Stimulated activated CD8-positive, alpha-beta memory T cell treated with anti-CD3 and anti-CD28 coated beads, Interleukin-12 subunit alpha, Interleukin-12 subunit beta, amount 100 ng/mL, for 1 hour (primary cell): ENCODE measurements around the gene ZNF184.

ENCODE experiments used
- DNase-seq: peaks from one replicate; pipeline ENCODE4 v3.0.0-alpha.2; 2020; ENCODE audit warnings: low read depth

Gene ZNF184

DNA sequence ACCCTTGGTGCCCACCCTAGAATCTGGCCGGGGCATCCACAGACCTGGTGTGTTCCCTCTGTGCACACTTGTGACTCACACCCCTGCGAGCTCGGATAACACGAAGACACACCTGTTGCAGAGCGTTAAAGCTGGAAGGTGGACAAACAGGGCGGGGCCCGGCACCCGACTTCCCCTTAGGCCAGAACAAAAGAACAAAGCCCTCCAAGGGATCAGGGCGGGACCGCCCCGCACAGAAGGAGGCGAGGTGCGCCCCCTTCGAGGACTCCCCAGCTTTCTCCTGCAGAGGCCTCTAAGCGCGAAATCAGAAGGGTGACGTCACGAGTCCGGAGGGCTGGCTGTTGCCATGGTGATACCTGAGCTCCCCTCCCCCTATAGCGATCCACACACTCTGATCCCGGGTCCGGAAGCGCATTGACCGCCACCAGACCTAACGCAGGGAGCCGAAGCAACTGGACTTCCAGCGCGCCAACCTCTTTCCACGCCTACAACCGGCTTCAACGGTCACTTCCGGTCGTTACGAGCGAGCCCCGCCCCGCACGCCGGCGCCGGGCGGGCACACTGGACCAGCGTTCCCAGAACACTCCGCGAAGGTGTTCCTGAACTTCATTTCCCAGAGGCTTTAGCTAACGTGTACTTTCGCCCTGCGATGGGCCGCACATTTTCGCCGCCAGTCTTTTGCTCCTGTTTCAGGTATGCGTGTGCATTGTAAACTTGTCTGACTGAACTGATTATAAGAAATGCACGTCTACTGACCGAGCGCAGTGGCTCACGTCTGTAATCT, at the start of gene ZNF184:
TSS of gene ZNF184 (minus strand) at position 489 of the 784 bp plus-strand sequence. CDS start 811 bp downstream, outside the sequence.
- DNase-seq: peak; percentile 75

DNA sequence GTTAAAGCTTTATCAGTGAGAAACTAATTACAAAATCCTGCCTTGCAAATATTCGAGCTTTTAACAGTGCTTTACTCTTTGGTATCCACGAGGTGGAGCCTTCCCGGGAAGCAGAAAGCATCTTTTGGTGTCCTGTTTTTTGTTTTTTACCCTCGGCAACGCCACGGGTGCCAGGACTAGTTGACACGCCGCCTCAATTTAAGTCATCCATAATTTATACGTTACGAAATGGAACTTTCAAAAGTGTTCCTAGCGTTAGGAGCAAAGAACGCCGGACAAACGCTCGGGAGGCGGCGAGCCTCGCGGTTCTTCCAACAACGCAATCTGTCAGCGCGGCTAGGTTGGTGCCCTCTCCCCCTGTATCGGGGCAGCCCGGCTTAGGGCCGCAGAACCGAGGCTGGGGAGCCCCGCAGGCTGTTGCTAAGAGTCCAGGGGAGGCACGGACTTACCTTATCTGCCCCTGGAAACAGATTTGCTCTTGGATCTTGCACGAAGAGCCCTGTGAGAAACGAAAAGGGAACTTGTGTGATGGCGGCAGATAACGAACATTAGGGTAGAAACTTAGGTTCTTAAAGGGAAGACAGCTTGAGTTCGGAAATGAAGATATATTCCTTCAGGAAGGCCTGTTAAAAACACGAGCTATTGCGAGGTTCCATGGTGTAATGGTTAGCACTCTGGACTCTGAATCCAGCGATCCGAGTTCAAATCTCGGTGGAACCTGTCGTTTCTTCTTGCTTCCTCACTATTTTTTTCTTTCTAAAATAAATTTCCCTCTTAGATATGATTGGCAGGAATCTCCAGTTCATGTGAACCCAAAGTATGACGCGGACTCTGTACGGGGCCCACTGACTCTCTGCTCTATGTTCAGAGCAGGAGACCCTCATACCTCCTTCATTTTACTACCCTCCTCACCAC, 46.2 kb upstream of the ZNF184 start:
- DNase-seq: no peak

DNA sequence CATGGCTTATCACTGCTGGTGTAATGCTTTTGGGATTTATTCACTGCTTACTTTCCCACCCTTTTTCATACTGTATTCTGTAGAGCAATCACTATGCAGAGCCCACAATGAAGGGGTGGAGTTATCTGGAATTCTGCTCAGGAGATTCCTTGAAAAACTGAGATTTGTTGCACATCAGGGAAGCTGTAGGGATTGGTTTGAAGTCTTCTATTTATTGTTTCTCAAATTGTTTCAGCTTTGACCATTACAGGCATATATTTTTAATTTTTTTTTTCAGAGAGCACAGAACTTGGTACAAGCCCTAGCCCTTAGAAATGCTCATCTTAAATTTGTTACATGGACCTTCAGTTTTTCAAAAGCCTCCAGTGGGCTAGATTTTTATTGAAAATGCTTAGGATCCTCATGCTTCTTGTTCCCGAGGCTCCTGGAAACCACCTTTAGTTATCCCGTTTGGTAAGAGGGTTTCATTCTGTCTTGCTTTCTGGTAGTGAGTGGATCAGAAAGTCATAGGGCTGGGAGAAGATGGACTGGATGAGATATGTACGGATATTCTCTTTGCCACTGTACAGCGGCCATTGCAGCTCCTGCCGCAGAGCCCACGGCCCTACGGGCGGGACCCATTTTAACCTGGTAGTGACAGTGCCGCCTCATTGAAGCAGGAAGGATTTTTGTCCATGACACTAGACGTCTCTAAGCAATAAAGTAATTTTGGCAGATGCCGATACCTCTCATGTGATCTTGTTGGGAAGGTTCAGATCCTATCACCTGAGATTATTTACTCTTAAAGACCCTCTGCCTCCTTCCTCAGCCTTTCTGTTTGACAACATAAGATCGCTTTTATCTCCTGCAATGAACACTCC, 45.3 kb upstream of the ZNF184 start:
- no peak for DNase-seq

DNA sequence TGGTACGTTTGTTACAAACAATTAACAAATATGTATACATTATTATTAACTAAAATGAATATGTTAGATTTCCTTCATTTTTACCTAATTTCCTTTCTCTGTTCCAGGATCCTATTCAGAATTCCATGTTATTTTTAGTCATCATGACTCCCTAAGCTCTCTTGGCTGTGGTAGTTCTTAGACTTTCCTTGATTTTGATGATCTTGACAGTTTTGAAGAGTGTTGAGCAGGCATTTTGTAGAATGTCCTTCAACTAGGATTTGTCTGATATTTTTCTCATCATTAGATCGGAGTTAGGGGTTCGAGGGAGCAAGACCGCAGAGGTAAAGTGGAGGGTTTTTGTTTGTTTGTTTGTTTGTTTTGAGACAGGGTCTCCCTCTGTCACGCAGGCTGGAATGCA, 44.3 kb upstream of the ZNF184 start:
- no peak for DNase-seq

DNA sequence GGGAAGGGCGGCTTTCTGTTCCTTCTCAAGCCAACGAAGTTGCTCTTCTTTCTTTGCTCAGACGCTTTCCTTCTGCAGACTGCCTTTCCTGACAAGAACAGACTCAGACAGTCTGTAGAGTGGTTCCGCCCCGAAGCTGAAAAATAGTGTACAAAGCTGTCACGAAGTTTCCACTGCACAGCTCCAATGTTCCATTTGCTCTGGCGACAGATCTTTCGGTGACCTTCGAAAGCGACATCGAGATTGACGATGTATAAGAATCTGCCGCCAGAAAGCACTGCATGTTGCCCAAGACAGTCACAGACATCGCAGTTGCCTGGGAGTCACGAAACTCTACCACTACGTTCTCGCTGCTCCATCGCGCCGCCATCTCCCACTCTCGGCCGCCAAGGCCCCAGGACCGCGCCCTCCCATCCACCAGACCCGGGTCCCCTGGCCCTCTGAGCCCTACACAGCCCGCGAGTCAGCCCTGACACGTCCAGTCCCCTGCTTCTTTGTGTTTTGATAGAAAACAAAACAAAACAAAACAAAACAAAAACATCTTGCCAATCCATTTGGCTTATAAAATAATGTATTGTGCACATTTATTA, 42.1 kb upstream of the ZNF184 start:
- no peak for DNase-seq

DNA sequence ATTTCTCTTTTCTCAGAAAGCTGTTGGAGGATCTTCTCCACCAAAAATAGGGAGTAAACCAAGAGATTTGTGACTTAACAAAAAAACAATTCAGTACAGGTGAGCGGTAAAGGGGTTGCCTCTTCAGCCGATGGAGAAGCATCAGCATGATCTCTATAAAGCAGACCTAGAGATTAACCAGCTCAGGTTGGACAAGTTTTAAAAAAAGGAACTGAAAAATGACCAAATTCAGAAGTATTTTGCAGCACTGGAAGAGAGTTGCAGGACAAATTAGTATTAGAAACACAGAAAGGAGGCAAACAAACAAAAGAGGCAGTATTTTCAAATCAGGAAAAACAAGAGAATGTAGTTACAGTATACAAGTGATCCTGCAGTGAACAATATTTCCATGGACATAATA, 39.6 kb upstream of the ZNF184 start:
- DNase-seq: no peak

DNA sequence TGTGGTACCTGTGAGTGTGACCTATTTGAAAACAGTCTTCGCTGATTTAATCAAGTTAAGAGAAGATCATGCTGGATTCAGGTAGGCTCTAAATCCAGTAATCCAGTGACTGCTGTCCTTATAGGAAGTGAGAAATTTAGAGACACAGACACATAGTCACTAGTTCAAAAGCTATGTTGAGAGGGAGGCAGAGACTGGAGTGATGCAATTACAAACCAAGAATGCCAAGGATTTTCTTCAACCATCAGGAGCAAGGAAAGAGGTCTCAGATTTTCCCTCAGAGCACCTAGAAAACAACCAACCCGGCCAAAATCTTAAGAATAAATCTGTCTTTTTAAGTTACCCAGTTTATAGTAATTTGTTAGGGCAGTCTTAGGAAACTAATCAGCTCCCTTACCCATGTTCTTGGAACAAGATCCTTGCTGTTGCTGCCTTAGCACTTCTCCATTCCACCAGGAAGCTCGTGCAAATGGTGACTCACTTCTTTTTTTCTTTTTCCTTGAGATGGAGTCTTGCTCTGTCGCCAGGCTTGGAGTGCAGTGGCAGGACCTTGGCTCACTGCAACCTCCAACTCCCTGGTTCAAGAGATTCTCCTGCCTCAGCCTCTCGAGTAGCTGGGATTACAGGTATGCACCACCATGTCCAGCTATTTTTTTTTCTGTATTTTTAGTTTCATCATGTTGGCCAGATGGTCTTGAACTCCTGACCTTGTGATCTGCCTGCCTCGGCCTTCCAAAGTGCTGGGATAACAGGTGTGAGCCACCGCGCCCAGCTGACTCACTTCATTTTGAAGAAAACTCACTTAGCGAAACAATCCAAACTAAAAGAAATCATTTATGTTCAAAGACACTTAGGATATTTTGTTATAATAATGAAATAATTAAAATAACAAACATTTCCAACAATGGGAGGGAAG, 34.4 kb upstream of the ZNF184 start:
- no peak for DNase-seq

DNA sequence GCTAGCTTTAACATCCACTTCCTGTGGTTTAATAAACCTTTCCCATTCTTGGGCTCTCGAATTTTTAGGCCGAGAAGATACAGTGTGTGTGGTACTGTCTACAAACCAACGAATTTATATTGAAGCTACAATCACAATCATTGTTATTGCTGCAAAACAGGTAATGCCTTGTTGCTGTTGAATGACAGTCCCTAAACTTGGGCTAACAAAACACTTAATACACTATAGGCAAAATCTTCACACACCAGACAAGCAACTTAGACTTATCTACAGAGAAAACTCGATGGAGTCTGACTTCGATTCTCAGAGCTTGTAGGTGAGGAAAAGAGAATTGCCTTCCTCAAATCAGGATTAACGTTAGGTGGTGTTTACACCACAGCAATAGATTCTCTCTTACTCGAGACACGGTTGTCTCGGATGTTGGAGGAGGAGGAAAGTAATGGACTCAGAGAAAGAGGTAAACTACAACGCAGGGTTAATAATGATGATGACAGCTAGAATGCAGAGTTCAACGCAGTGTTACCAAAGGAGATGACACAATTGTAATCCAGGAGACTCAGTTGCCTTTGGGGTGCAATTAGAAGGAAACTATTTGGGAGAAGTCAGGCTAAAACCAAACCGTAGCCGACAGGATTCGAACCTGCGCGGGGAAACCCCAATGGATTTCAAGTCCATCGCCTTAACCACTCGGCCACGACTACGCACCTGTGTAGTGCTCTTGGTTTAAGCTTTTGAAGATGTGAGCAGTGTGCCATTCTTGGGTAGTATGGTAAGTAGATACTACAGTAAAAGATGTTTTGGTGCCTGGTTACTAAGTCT, 32.5 kb upstream of the ZNF184 start:
- no peak for DNase-seq

DNA sequence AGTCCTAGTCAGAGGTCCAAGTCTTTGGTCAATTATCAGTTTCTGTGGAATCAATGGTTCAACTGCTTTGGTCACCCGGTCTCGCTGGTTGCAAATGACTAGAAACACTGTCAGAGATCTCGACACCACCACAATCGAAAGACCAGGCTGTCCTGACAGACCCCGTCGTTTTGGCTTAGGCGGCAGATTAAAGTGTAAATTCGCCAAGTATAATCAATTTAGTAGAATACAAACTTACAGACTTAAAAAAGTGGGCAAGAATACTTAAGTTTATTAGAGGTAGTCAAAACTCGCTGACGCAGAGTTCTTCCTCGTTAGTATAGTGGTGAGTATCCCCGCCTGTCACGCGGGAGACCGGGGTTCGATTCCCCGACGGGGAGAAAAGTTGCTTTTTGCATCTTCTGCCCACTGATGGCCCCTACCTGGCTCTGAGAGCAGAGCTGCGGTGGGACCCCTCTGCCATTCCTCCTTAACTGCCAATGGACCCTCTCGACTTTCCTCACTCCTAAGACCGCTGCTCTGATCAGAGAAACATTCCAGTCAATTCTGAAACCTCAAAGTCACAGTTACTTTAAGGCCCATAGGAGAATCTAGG, 30.6 kb upstream of the ZNF184 start:
- peak; percentile 65 for DNase-seq

DNA sequence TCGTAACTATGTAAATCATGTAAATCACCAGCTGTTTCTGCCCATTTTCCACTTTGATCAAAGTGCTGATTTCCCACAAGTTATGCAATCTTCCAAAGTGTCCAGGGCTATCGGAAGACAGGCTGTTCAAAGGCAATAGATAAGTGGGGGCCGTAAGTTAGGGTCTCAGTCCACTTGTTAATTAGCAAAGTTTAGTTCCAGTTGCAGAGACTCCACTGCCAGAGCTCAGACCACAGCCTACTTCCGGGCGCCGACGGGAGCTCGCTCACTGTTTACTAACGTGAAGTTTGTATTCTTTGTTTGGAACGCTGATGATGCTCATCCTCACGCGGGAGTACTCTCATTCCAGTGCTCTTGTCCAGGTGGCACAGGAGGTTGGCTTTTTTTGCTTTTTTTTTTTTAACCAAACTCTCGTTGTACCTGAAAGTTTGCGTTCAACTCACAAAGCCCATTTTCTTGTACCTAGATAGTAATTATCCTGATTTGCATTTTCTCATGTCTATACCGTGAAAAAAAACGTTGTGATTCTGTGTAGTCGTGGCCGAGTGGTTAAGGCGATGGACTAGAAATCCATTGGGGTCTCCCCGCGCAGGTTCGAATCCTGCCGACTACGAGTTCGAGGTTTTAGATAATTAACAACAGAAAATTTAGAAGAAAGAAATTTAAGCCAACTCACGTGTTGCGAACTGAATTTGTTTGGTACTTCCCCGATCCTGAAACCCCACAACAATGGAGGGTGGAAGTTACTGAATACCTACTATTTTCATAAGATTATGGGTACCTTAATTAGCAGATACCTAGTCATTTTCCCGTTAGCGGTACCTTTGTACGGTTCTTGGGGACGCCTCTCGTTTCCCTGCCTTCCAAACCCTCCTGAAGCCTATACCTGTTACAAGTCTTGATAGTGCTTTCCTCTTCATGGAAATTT, 29.9 kb upstream of the ZNF184 start:
- peak; percentile 30 for DNase-seq

DNA sequence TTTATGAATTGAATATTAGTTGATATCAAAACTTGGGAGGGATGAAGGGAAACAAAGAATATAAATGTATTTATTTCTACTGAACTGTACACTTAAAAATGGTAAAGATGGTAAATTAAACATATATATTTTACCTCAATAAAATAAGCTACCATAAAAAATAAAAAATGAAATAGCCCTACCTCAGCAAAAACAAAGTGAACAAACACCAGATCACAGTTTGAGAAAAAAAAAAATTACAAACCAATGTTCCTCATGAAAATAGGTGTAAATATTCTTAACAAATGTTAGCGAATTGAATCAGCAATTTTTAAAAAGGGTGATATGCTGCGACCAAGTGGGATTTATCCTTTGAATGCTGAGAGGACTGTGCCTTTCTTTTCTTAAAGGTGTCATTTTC, 28.3 kb upstream of the ZNF184 start:
- DNase-seq: no peak

DNA sequence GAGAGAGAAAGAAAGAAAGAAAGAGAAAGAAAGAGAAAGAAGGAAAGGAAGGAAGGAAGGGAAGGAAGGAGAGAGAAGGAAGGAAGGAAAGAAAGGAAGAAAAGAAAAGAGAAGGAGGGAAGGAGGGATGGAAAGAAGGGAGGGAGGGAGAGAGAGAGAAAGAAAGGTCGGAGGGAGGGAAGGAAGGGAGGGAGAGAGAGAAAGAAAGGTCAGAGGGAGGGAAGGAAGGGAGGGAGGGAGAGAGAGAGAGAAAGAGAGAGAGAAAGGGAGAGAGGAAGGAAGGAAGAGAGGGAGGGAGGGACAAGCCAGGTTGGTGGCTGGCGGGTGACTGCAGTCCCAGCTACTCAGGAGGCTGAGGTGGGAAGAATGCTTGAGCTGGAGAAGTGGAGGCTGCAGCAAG, 27.3 kb upstream of the ZNF184 start:
- DNase-seq: no peak

DNA sequence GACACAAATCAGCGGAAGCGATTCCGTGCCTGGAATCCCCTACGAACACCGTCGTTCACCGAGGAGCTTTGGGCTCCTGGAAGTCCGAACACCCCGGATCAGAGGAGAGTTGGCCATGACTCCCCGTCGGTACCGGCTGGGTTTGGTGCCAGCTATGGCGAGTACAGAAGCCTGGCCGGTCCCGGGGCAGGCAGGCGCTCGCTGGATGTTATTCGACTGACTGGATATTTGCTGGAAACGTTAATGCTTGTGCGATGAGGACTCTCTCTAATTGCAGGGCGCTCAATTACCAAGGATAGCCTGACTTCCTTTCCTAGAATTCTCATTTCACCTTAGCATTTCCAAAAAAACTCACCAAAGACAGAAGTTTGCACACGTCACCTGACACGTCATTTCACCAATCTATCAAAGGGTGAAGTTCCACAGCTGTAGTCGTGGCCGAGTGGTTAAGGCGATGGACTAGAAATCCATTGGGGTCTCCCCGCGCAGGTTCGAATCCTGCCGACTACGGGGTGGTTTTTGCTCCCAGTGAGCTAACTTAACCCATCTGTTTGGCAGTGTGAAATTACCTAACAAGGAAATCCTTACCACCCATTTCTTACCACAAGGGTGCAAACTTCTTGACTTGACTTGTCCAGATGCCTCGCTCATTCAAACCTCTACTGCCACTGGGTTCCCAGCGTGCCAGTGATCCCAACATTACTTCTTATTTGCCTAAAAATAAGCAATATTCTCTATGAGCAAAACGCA, 22.7 kb upstream of the ZNF184 start:
- no peak for DNase-seq

DNA sequence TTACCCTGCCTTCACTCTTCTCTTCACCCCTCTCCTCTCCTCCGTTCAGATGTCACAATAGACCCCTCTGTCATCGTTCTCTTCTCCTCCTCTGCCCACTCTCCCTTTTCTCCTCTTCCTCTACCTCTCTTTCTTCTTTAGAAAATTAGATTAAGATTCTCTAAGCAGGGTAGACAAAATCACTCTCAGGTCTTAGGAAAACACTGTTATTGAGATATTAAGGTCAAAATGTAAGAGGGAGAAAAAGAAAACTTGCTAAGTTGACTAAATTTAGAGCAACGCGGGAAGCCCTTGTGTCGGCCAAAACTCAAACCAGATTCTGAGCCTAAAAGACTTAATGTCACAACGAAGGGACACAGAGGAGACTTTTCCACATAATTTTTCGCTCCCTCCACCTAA, 22.1 kb upstream of the ZNF184 start:
- no peak for DNase-seq

DNA sequence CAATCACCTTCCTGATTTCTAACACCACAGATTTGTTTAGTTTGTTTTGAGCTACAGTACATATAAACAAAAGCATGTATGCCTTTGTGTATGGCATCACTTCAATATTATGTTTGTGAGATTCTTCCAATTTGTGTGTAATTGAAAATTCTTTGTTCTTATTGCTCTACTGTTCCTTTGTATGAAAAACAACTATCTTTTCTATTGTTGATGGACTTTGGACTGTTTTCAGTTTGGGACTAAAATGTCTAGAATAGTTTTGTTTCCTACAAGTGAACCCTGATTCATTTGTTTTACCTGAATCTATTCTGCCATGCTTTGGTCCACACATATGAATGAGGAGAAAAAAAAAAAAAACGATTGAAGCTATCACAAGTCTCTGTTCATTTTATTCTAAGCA, 21.2 kb upstream of the ZNF184 start:
- no peak for DNase-seq

DNA sequence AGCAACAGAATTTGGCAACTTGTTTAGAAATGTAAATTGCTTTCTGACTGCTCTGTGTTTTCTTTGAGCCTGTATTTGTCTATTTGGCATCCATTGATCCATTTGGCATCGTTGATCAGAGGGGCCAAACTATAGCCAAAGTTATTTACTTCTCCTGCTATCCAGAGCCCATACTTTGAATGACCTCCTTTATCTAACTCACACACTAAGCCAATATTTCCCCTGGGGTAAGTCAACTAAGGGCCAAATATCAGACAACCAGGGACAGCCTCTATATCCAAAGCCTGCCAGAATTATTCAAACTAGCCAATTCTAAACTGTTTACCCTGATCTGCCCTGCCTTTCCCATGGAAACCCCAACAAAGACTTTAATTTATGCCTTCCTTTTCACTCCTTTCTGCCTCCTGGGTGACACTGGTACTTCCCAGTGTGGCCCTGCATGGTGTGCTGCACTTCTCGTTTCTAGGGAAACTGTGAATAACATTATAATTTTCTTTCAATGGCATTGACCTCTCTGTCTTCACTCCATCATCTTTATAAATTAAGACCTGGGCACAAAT, 19.8 kb upstream of the ZNF184 start:
- DNase-seq: no peak
